Endodermal cell (in vitro differentiated cells): Measurements from ENCODE around the gene NCKAP5. TPM values are rescaled to one million over a fixed set of nuclear protein-coding genes. Genes with fewer than 3 reads are reported as not detected.

ENCODE experiments used
- DNase-seq: peaks from one replicate; pipeline ENCODE4 v3.0.0-alpha.2; 2017
- H3K27ac ChIP-seq: 2 replicates; pipeline ENCODE4 v1.5.1; 2013; ENCODE audit warnings: mild to moderate bottlenecking, low read depth, low read length, moderate library complexity
- H3K27me3 ChIP-seq: 2 replicates; pipeline ENCODE4 v1.6.1; 2013; ENCODE audit warnings: mild to moderate bottlenecking, low read length, moderate library complexity; ENCODE audit not compliant: insufficient read depth, control insufficient read depth, poor library complexity, severe bottlenecking
- H3K36me3 ChIP-seq: 2 replicates; pipeline ENCODE4 v1.7.0; 2013; ENCODE audit warnings: mild to moderate bottlenecking, low read length, moderate library complexity; ENCODE audit not compliant: control insufficient read depth, insufficient read depth
- H3K4me1 ChIP-seq: one replicate; pipeline ENCODE4 v1.7.0; 2013; ENCODE audit warnings: low read length; ENCODE audit not compliant: control insufficient read depth, insufficient read depth
- H3K4me3 ChIP-seq: 2 replicates; pipeline ENCODE4 v1.5.1; 2013; ENCODE audit warnings: mild to moderate bottlenecking, low read length, moderate library complexity
- H3K9ac ChIP-seq: 2 replicates; pipeline ENCODE4 v1.6.1; 2013; ENCODE audit warnings: mild to moderate bottlenecking, low read length, moderate library complexity; ENCODE audit not compliant: poor library complexity, severe bottlenecking; ENCODE audit errors: extremely low read depth
- H3K9me3 ChIP-seq: 2 replicates; pipeline ENCODE4 v1.6.1; 2013; ENCODE audit warnings: mild to moderate bottlenecking, low read length, moderate library complexity; ENCODE audit not compliant: control insufficient read depth
- H3K27ac Mint-ChIP-seq: 2 replicates; pipeline ENCODE4 v1.8.0; 2020; ENCODE audit warnings: mixed read lengths
- H3K27me3 Mint-ChIP-seq: 2 replicates; pipeline ENCODE4 v1.8.0; 2021; ENCODE audit warnings: mild to moderate bottlenecking, mixed read lengths; ENCODE audit not compliant: insufficient read depth
- H3K36me3 Mint-ChIP-seq: 2 replicates; pipeline ENCODE4 v1.8.0; 2020; ENCODE audit warnings: low read depth, mixed read lengths
- H3K4me1 Mint-ChIP-seq: 2 replicates; pipeline ENCODE4 v1.8.0; 2020; ENCODE audit warnings: mixed read lengths
- H3K4me3 Mint-ChIP-seq: 2 replicates; pipeline ENCODE4 v1.8.0; 2020; ENCODE audit warnings: mild to moderate bottlenecking, moderate library complexity, mixed read lengths
- H3K9me3 Mint-ChIP-seq: 2 replicates; pipeline ENCODE4 v1.8.0; 2020; ENCODE audit warnings: mild to moderate bottlenecking, mixed read lengths
- CTCF ChIP-seq: fragments of 200-600 bp; sonication (generic); conservative IDR thresholded peaks from 2 replicates; pipeline ENCODE4 v1.5.0; 2021; ENCODE audit warnings: antibody characterized with exemption, mild to moderate bottlenecking
- WGBS, 2 experiments: methylation state at CpG; one replicate each; pipeline versions ENCODE4 v1.1.5 to v1.1.7; 2013; ENCODE audit warnings: missing lambda C conversion rate in 2 of 2, mixed read lengths in 1 of 2; ENCODE audit not compliant: insufficient coverage in 1 of 2, insufficient read length in 1 of 2; 5-methylcytosine and 5-hydroxymethylcytosine counted together
- total RNA-seq, 2 donors: library from RNA; stranded (reverse); fragmentation: NEBNext Ultra II Directional in 1 of 2; extraction: Animal tissue kit (Norgen Biotek cat#: 25700) in 1 of 2; gene quantifications; 2 replicates in 1 of 2; 3 replicates in 1 of 2; pipeline ENCODE4 v1.2.1, GENCODE V29; 2021

NCKAP5 gene
- total RNA-seq, 2 donors from 2014 or later: 0.58 to 0.92 TPM

DNA sequence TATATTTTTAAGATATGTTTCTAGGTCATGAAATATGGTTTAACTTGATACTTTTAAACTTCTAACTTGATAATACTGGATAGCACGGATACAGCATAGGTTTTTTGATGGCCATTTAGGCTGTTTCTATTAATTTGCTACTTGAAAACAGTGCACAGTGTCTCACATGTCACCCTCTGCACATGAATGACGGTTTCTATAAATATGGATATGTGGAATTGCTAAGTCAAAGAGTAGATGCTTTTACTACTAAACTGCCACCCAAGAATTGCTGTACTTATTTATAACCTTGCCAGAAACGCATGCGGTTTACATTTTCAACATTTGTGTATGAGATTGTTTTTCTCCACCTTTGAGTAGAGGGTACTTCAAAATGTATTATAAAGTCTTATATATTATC, 723.7 kb downstream of the NCKAP5 start:
- no peak overlapping the region for H3K4me3 Mint-ChIP-seq
- no peak for TF ChIP-seq CTCF
- no peak overlapping the region for H3K4me3 ChIP-seq
- H3K27me3 ChIP-seq: no peaks in the 10 kb centered on the region
- H3K4me1 ChIP-seq: no peaks in the 10 kb centered on the region
- DNase-seq: no peak
- no peaks in the 10 kb centered on the region for H3K9me3 ChIP-seq
- no peaks in the 10 kb centered on the region for H3K36me3 ChIP-seq
- no peaks in the 10 kb centered on the region for H3K9me3 Mint-ChIP-seq
- 89 to 100% methylated on average over 1 to 3 of the region's 4 CpGs for WGBS, 2 experiments
- H3K36me3 Mint-ChIP-seq: no peaks in the 10 kb centered on the region
- H3K27ac ChIP-seq: no peak overlapping the region
- H3K9ac ChIP-seq: no peak overlapping the region
- H3K4me1 Mint-ChIP-seq: peaks cover 9% of the 10 kb centered on the region
- H3K27ac Mint-ChIP-seq: no peak overlapping the region
- H3K27me3 Mint-ChIP-seq: no peaks in the 10 kb centered on the region

DNA sequence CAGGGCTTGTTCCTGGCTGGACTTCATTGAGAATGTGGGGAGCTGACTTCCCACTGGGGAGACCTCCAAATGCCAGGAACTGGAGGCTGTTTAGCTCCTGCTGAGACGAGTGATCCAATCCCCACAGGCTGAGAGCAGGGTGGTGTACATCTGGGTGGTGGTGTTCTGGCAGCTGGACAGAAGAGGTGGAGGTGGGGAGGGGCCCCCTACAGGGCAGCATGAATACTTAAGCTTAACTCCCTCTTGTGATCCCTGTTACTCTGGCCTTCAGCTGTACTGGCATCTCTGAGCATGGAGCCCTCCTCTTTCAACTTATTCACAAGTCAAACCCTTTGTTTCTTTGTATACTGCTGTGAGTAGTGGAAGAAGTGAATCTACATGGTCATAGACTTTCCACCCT, 730.5 kb downstream of the NCKAP5 start:
- H3K4me1 Mint-ChIP-seq: no peaks in the 10 kb centered on the region
- H3K27ac Mint-ChIP-seq: no peak overlapping the region
- H3K27me3 Mint-ChIP-seq: no peaks in the 10 kb centered on the region
- WGBS, 2 experiments: 92% methylated on average over 1 of the region's 1 CpG; no CpG with 5 or more reads in 1 of the 2 experiments
- DNase-seq: no peak
- H3K27me3 ChIP-seq: no peaks in the 10 kb centered on the region
- H3K4me1 ChIP-seq: no peaks in the 10 kb centered on the region
- TF ChIP-seq CTCF: peak; percentile 50
- no peaks in the 10 kb centered on the region for H3K36me3 ChIP-seq
- H3K9me3 Mint-ChIP-seq: no peaks in the 10 kb centered on the region
- H3K27ac ChIP-seq: no peak overlapping the region
- no peak overlapping the region for H3K4me3 Mint-ChIP-seq
- no peak overlapping the region for H3K9ac ChIP-seq
- no peaks in the 10 kb centered on the region for H3K36me3 Mint-ChIP-seq
- H3K9me3 ChIP-seq: no peaks in the 10 kb centered on the region
- H3K4me3 ChIP-seq: no peak overlapping the region

DNA sequence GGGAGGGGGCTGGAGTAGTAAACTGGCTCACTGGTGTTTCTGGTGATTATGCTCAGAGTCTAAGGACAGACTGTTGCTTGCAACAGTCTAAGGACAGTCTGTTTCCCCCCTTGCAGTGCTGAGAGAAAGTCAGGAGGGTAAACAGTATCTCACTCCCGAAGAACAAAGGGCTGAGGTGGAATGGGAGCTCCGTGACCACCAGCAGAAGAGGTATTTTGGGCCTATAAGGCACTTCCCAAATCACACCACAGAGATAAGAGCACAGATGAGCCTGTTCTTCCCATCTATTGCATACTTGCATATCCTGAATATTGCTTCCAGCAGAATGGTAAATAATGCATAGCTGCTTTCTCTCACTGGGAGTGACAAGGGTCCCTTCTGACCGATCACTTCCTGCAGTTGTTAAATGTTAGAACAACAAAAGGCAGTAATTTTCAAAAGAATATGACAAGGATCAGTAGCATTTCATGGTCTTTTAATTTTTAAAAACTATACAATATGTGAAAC, 737.9 kb downstream of the NCKAP5 start:
- Histone ChIP-seq H3K9ac (no peak overlapping the region), H3K4me1 (peaks cover 6% of the 10 kb centered on the region), H3K27ac (no peak overlapping the region), H3K4me3 (no peak overlapping the region), H3K36me3 (no peaks in the 10 kb centered on the region), H3K27me3 (no peaks in the 10 kb centered on the region), H3K9me3 (no peaks in the 10 kb centered on the region)
- Mint-ChIP-seq H3K9me3 (no peaks in the 10 kb centered on the region), H3K27ac (peak overlapping the region; percentile 28), H3K4me3 (no peak overlapping the region), H3K36me3 (no peaks in the 10 kb centered on the region), H3K27me3 (no peaks in the 10 kb centered on the region), H3K4me1 (peaks cover 11% of the 10 kb centered on the region)
- 48% methylated on average over 3 of the region's 3 CpGs; no CpG with 5 or more reads in 1 of the 2 experiments for WGBS, 2 experiments
- TF ChIP-seq CTCF: no peak
- DNase-seq: no peak
